CD14-positive monocyte (primary cell): Measurements from ENCODE around the gene MAGI3. TPM values are rescaled to one million over a fixed set of nuclear protein-coding genes. Genes with fewer than 3 reads are reported as not detected.
"Not testable (repeated sequence)": the region's sequence is repeated elsewhere in the genome, so short reads cannot be mapped to it uniquely, and the experiment has no call there.

ENCODE experiments used
- DNase-seq, 3 donors: peaks; one replicate each; pipeline ENCODE4 v3.0.0-alpha.2; 2011 to 2022
- H2AFZ ChIP-seq: 2 replicates; pipeline ENCODE4 v1.6.0; 2012; ENCODE audit warnings: mild to moderate bottlenecking, low read depth, low read length, inconsistent platforms; ENCODE audit not compliant: insufficient read depth, poor library complexity, severe bottlenecking
- H3K27ac ChIP-seq, 2 donors: 1 replicate in 1 of 2; 2 replicates in 1 of 2; pipeline ENCODE4 v1.5.1; 2012 to 2013; ENCODE audit warnings: low read length in 2 of 2, control low read depth in 1 of 2, inconsistent platforms in 1 of 2, low read depth in 1 of 2, mild to moderate bottlenecking in 1 of 2
- H3K27me3 ChIP-seq, 2 donors: one replicate each; pipeline versions ENCODE4 v1.6.0 to v1.6.1; 2011 to 2013; ENCODE audit warnings: low read length in 2 of 2; ENCODE audit not compliant: control insufficient read depth in 2 of 2, insufficient read depth in 2 of 2
- H3K36me3 ChIP-seq, 2 donors: replicated peaks in 1 of 2; 1 replicate in 1 of 2; 2 replicates in 1 of 2; pipeline versions ENCODE4 v1.5.1 to v1.6.1; 2012 to 2013; ENCODE audit warnings: low read length in 2 of 2, control low read depth in 1 of 2, inconsistent platforms in 1 of 2, mild to moderate bottlenecking in 1 of 2; ENCODE audit not compliant: insufficient read depth in 2 of 2, control insufficient read depth in 1 of 2
- H3K4me1 ChIP-seq, 2 donors: 1 replicate in 1 of 2; 2 replicates in 1 of 2; pipeline versions ENCODE4 v1.5.1 to v1.6.1; 2012 to 2013; ENCODE audit warnings: low read length in 2 of 2, control low read depth in 1 of 2, inconsistent platforms in 1 of 2, mild to moderate bottlenecking in 1 of 2, moderate library complexity in 1 of 2; ENCODE audit not compliant: insufficient read depth in 2 of 2, control insufficient read depth in 1 of 2
- H3K4me2 ChIP-seq: replicated peaks from 2 replicates; pipeline ENCODE3; 2012; ENCODE audit warnings: low read length, moderate library complexity, mild to moderate bottlenecking; ENCODE audit not compliant: poor library complexity, severe bottlenecking; ENCODE audit errors: extremely low read depth
- H3K4me3 ChIP-seq, 3 experiments: fragments of 200-600 bp in 1 of 3; sonication (generic) in 1 of 3; replicated peaks in 1 of 3; 1 replicate in 2 of 3; 2 replicates in 1 of 3; pipeline ENCODE4 v1.5.1; 2011 to 2013; ENCODE audit warnings: low read length in 3 of 3, mild to moderate bottlenecking in 3 of 3, control low read depth in 2 of 3, low read depth in 2 of 3, inconsistent platforms in 1 of 3, moderate library complexity in 1 of 3
- H3K79me2 ChIP-seq: 2 replicates; pipeline ENCODE4 v1.6.0; 2012; ENCODE audit warnings: mild to moderate bottlenecking, control low read depth, inconsistent platforms, low read length, moderate library complexity; ENCODE audit not compliant: insufficient read depth
- H3K9ac ChIP-seq: 2 replicates; pipeline ENCODE4 v1.6.0; 2017; ENCODE audit warnings: low read length, mild to moderate bottlenecking; ENCODE audit not compliant: insufficient read depth, poor library complexity, severe bottlenecking
- H3K9me3 ChIP-seq, 2 donors: replicated peaks in 1 of 2; 1 replicate in 1 of 2; 2 replicates in 1 of 2; pipeline versions ENCODE4 v1.5.1 to v1.6.1; 2012 to 2013; ENCODE audit warnings: low read length in 2 of 2, control low read depth in 1 of 2; ENCODE audit not compliant: control insufficient read depth in 1 of 2, insufficient read depth in 1 of 2
- H4K20me1 ChIP-seq: 2 replicates; pipeline ENCODE4 v1.6.0; 2012; ENCODE audit warnings: mild to moderate bottlenecking, low read length, control low read depth, moderate library complexity; ENCODE audit not compliant: insufficient read depth
- H3K27ac Mint-ChIP-seq, 7 donors: one replicate each; pipeline ENCODE4 v1.8.0; 2020; ENCODE audit warnings: mild to moderate bottlenecking in 7 of 7, mixed read lengths in 7 of 7, moderate library complexity in 6 of 7, inconsistent platforms in 2 of 7
- H3K27me3 Mint-ChIP-seq, 3 donors: one replicate each; pipeline ENCODE4 v1.8.0; 2021 to 2022; ENCODE audit warnings: low read depth in 3 of 3, mild to moderate bottlenecking in 3 of 3, mixed read lengths in 3 of 3, moderate library complexity in 3 of 3, inconsistent platforms in 1 of 3
- H3K36me3 Mint-ChIP-seq, 2 donors: one replicate each; pipeline ENCODE4 v1.8.0; 2020; ENCODE audit warnings: mixed read lengths in 2 of 2, inconsistent platforms in 1 of 2, mild to moderate bottlenecking in 1 of 2
- H3K4me1 Mint-ChIP-seq: one replicate; pipeline ENCODE4 v1.8.0; 2020; ENCODE audit warnings: mild to moderate bottlenecking, mixed read lengths
- H3K4me3 Mint-ChIP-seq, 2 donors: one replicate each; pipeline ENCODE4 v1.8.0; 2020; ENCODE audit warnings: mild to moderate bottlenecking in 2 of 2, mixed read lengths in 2 of 2, moderate library complexity in 1 of 2
- H3K9me3 Mint-ChIP-seq, 7 donors: one replicate each; pipeline ENCODE4 v1.8.0; 2020 to 2022; ENCODE audit warnings: mixed read lengths in 7 of 7, mild to moderate bottlenecking in 6 of 7, moderate library complexity in 6 of 7, inconsistent platforms in 2 of 7
- CTCF ChIP-seq: fragments of 200-600 bp; IDR thresholded peaks from one replicate; pipeline ENCODE4 v1.8.0; 2022; ENCODE audit warnings: antibody characterized with exemption, mild to moderate bottlenecking
- WGBS: methylation state at CpG from one replicate; pipeline ENCODE4 v1.1.5; 2013; ENCODE audit warnings: missing lambda C conversion rate; ENCODE audit not compliant: insufficient coverage; 5-methylcytosine and 5-hydroxymethylcytosine counted together
- intact Hi-C, 2 donors: fragments of 100-400 bp; cut with micrococcal nuclease; formaldehyde crosslinking; loops; one replicate each; pipeline versions ENCODE4 v1.15.0 to v1.15.1; 2023
- polyA plus RNA-seq, 3 donors: library from polyadenylated mRNA; depleted of rRNA in 1 of 3; unstranded in 2 of 3; stranded (reverse) in 1 of 3; fragments of 300-500 nt in 2 of 3; fragments of >200 nt in 1 of 3; fragmentation: Illumina TruSeq in 2 of 3; gene quantifications; 1 replicate in 2 of 3; 2 replicates in 1 of 3; pipeline ENCODE4 v1.2.3, GENCODE V29; 2012 to 2021

MAGI3 gene
- polyA plus RNA-seq, 3 donors = 0.36 to 0.58 (median 0.43) TPM

- H3K4me2 ChIP-seq = no peak overlapping the region
- H3K27ac Mint-ChIP-seq = no peak overlapping the region
- no peaks in the 10 kb centered on the region for H3K4me1 Mint-ChIP-seq
- H4K20me1 ChIP-seq = no peaks in the 10 kb centered on the region
- no peaks in the 10 kb centered on the region for H3K27me3 ChIP-seq
- no peaks in the 10 kb centered on the region for H3K79me2 ChIP-seq
- intact Hi-C loops = no loop called here
- no peak overlapping the region for H2AFZ ChIP-seq
- no peak overlapping the region for H3K4me3 Mint-ChIP-seq
- H3K9ac ChIP-seq = no peak overlapping the region
- peaks cover 7 to 20% (median 16%) of the 10 kb centered on the region in 7 donors for H3K9me3 Mint-ChIP-seq
- no peak overlapping the region for H3K27ac ChIP-seq
- no peaks in the 10 kb centered on the region for H3K4me1 ChIP-seq
- no peak overlapping the region for H3K4me3 ChIP-seq
- peaks cover 6 to 11% of the 10 kb centered on the region in 2 donors for H3K9me3 ChIP-seq
- no peak for DNase-seq
- H3K36me3 Mint-ChIP-seq = peaks cover 4 to 12% of the 10 kb centered on the region in 2 donors
- WGBS = no CpG with 5 or more reads among the region's 4 CpGs
- peaks cover 0 to 2% (median 0%) of the 10 kb centered on the region in 3 donors for H3K27me3 Mint-ChIP-seq
- no peak for TF ChIP-seq CTCF
- H3K36me3 ChIP-seq = no peaks in the 10 kb centered on the region
Measured at GRCh38 chr1:113593550-113594297, 203.4 kb downstream of the MAGI3 start.

- H3K9ac ChIP-seq, H3K4me2 ChIP-seq, intact Hi-C loops, H3K4me1 Mint-ChIP-seq, H2AFZ ChIP-seq, H3K27me3 ChIP-seq, H3K27ac ChIP-seq, H4K20me1 ChIP-seq, H3K36me3 Mint-ChIP-seq, H3K36me3 ChIP-seq, H3K4me3 Mint-ChIP-seq, H3K9me3 ChIP-seq, H3K79me2 ChIP-seq, DNase-seq, H3K4me1 ChIP-seq, H3K27me3 Mint-ChIP-seq, H3K4me3 ChIP-seq: not testable (repeated sequence)
- Mint-ChIP-seq H3K27ac (peak overlapping the region in 1 of 7 donors; percentile 31), H3K9me3 (peaks cover 2 to 12% (median 12%) of the 10 kb centered on the region in 7 donors)
- WGBS = no CpG with 5 or more reads among the region's 5 CpGs
Measured at GRCh38 chr1:113604466-113604865, 214.2 kb downstream of the MAGI3 start.
